Neuronal stem cell (in vitro differentiated cells): ENCODE data around the gene MAP4.
A peak's percentile ranks its signal among the peaks of the same experiment; 100 is the strongest.

Experiments used
- DNase-seq: peaks from one replicate; pipeline ENCODE4 v3.0.0-alpha.2; 2013; ENCODE audit warnings: low spot score
- H2AFZ ChIP-seq: one replicate; pipeline ENCODE4 v1.6.1; 2013; ENCODE audit warnings: mild to moderate bottlenecking, low read length, inconsistent platforms
- H2AK5ac ChIP-seq: 2 replicates; pipeline ENCODE4 v1.6.1; 2013; ENCODE audit warnings: low read depth, mild to moderate bottlenecking, inconsistent platforms, low read length, moderate library complexity, mixed read lengths
- H2BK120ac ChIP-seq: 2 replicates; pipeline ENCODE4 v1.6.1; 2013; ENCODE audit warnings: low read depth, mild to moderate bottlenecking, inconsistent platforms, low read length, moderate library complexity, mixed read lengths
- H2BK12ac ChIP-seq: one replicate; pipeline ENCODE4 v1.6.1; 2013; ENCODE audit warnings: low read length, inconsistent platforms
- H2BK15ac ChIP-seq: 2 replicates; pipeline ENCODE4 v1.6.1; 2013; ENCODE audit warnings: mild to moderate bottlenecking, low read length, inconsistent platforms, mixed read lengths
- H2BK5ac ChIP-seq: one replicate; pipeline ENCODE4 v1.6.1; 2013; ENCODE audit warnings: inconsistent platforms, mild to moderate bottlenecking, low read length, moderate library complexity
- H3K14ac ChIP-seq: one replicate; pipeline ENCODE4 v1.6.1; 2013; ENCODE audit warnings: low read length, inconsistent platforms
- H3K18ac ChIP-seq: 2 replicates; pipeline ENCODE4 v1.6.1; 2013; ENCODE audit warnings: low read length, inconsistent platforms
- H3K23ac ChIP-seq: 2 replicates; pipeline ENCODE4 v1.6.1; 2013; ENCODE audit warnings: low read depth, mild to moderate bottlenecking, mixed read lengths, low read length, inconsistent platforms; ENCODE audit not compliant: poor library complexity
- H3K27ac ChIP-seq: replicated peaks from 3 replicates; pipeline ENCODE4 v1.5.1; 2013; ENCODE audit warnings: low read length, inconsistent platforms
- H3K27me3 ChIP-seq, 3 experiments: 2 replicates each; pipeline ENCODE4 v1.6.1; 2013; ENCODE audit warnings: low read length in 3 of 3, mild to moderate bottlenecking in 2 of 3, inconsistent platforms in 1 of 3, low read depth in 1 of 3, mixed read lengths in 1 of 3, moderate library complexity in 1 of 3; ENCODE audit not compliant: control insufficient read depth in 3 of 3, insufficient read depth in 3 of 3
- H3K36me3 ChIP-seq, 2 donors: replicated peaks in 1 of 2; 2 replicates each; pipeline ENCODE4 v1.6.1; 2013; ENCODE audit warnings: low read length in 2 of 2; ENCODE audit not compliant: control insufficient read depth in 2 of 2, insufficient read depth in 2 of 2
- H3K4ac ChIP-seq: 2 replicates; pipeline ENCODE4 v1.6.1; 2013; ENCODE audit warnings: inconsistent platforms, mild to moderate bottlenecking, low read length, moderate library complexity
- H3K4me1 ChIP-seq, 2 donors: 1 replicate in 1 of 2; 2 replicates in 1 of 2; pipeline ENCODE4 v1.6.1; 2013; ENCODE audit warnings: low read length in 2 of 2, low read depth in 1 of 2; ENCODE audit not compliant: control insufficient read depth in 2 of 2, insufficient read depth in 1 of 2
- H3K4me2 ChIP-seq: one replicate; pipeline ENCODE4 v1.6.1; 2013; ENCODE audit warnings: mild to moderate bottlenecking, low read length, inconsistent platforms; ENCODE audit not compliant: insufficient read depth, poor library complexity, severe bottlenecking
- H3K4me3 ChIP-seq, 2 donors: 2 replicates each; pipeline ENCODE4 v1.5.1; 2013; ENCODE audit warnings: low read length in 2 of 2, mild to moderate bottlenecking in 2 of 2, inconsistent platforms in 1 of 2, moderate library complexity in 1 of 2
- H3K79me1 ChIP-seq: one replicate; pipeline ENCODE4 v1.6.1; 2013; ENCODE audit warnings: low read depth, mild to moderate bottlenecking, inconsistent platforms, low read length, moderate library complexity
- H3K9ac ChIP-seq: one replicate; pipeline ENCODE4 v1.6.1; 2013; ENCODE audit warnings: mild to moderate bottlenecking, low read depth, low read length, inconsistent platforms; ENCODE audit not compliant: poor library complexity
- H3K9me3 ChIP-seq, 2 donors: replicated peaks in 1 of 2; 2 replicates each; pipeline versions ENCODE3 to v1.6.1; 2013; ENCODE audit warnings: low read length in 2 of 2, mild to moderate bottlenecking in 2 of 2, inconsistent platforms in 1 of 2, low read depth in 1 of 2, mixed read lengths in 1 of 2, moderate library complexity in 1 of 2; ENCODE audit not compliant: control insufficient read depth in 2 of 2, insufficient read depth in 1 of 2
- H4K8ac ChIP-seq: one replicate; pipeline ENCODE4 v1.6.1; 2013; ENCODE audit warnings: low read depth, mild to moderate bottlenecking, inconsistent platforms, low read length, moderate library complexity
- H4K91ac ChIP-seq: one replicate; pipeline ENCODE4 v1.6.1; 2013; ENCODE audit warnings: low read length, low read depth, mild to moderate bottlenecking, inconsistent platforms; ENCODE audit not compliant: poor library complexity
- WGBS, 2 donors: extraction: QIAGEN DNeasy Blood & Tissue Kit; methylation state at CpG; one replicate each; pipeline ENCODE4 v1.1.7; 2013; ENCODE audit warnings: missing lambda C conversion rate in 2 of 2, mixed read lengths in 1 of 2; ENCODE audit not compliant: insufficient read length in 2 of 2, insufficient replicate concordance in 1 of 2; ENCODE audit errors: extremely low coverage in 2 of 2; 5-methylcytosine and 5-hydroxymethylcytosine counted together

The MAP4 gene

GRCh38 chr3:47825590-47825989 is 190.6 kb downstream of the MAP4 start:
- H3K9ac ChIP-seq: peak overlapping the region; percentile 96
- peak overlapping the region; percentile 92 for H2AK5ac ChIP-seq
- no peak for DNase-seq
- peaks cover 4% of the 10 kb centered on the region for H3K79me1 ChIP-seq
- no peak overlapping the region for H3K4ac ChIP-seq
- H2AFZ ChIP-seq: peak overlapping the region; percentile 92
- H4K91ac ChIP-seq: no peak overlapping the region
- no peak overlapping the region for H2BK5ac ChIP-seq
- no CpG with 5 or more reads among the region's 7 CpGs for WGBS, 2 donors
- H3K4me3 ChIP-seq: peak overlapping the region; percentile 98 to 99
- H3K23ac ChIP-seq: no peak overlapping the region
- H3K4me2 ChIP-seq: peak overlapping the region; percentile 82
- peaks cover 7 to 11% of the 10 kb centered on the region in 2 donors for H3K4me1 ChIP-seq
- H2BK12ac ChIP-seq: no peak overlapping the region
- no peak overlapping the region for H2BK15ac ChIP-seq
- no peaks in the 10 kb centered on the region for H3K27me3 ChIP-seq
- no peak overlapping the region for H3K18ac ChIP-seq
- no peak overlapping the region for H3K14ac ChIP-seq
- no peak overlapping the region for H4K8ac ChIP-seq
- peaks cover 26 to 68% of the 10 kb centered on the region in 2 donors for H3K36me3 ChIP-seq
- no peaks in the 10 kb centered on the region for H3K9me3 ChIP-seq
- H3K27ac ChIP-seq: no peak overlapping the region
- H2BK120ac ChIP-seq: no peak overlapping the region

GRCh38 chr3:47824541-47825473 is 191.4 kb downstream of the MAP4 start:
- Histone ChIP-seq H3K27ac (peak overlapping the region; percentile 60), H4K91ac (peak overlapping the region; percentile 40), H2AK5ac (peak overlapping the region; percentile 92), H3K18ac (peak overlapping the region; percentile 92), H2BK120ac (peak overlapping the region; percentile 26), H4K8ac (no peak overlapping the region), H2AFZ (peak overlapping the region; percentile 92), H3K79me1 (peaks cover 4% of the 10 kb centered on the region), H3K36me3 (peaks cover 26 to 70% of the 10 kb centered on the region in 2 donors), H3K27me3 (no peaks in the 10 kb centered on the region), H3K14ac (peak overlapping the region; percentile 72), H2BK15ac (no peak overlapping the region), H2BK5ac (peak overlapping the region; percentile 67), H3K9ac (peak overlapping the region; percentile 96), H3K23ac (peak overlapping the region; percentile 90), H3K4me3 (peak overlapping the region; percentile 98 to 99), H2BK12ac (no peak overlapping the region), H3K9me3 (no peaks in the 10 kb centered on the region), H3K4me1 (peaks cover 7 to 11% of the 10 kb centered on the region in 2 donors), H3K4ac (no peak overlapping the region), H3K4me2 (peak overlapping the region; percentile 82)
- peak; percentile 80 for DNase-seq
- WGBS, 2 donors: no CpG with 5 or more reads among the region's 77 CpGs

DNA sequence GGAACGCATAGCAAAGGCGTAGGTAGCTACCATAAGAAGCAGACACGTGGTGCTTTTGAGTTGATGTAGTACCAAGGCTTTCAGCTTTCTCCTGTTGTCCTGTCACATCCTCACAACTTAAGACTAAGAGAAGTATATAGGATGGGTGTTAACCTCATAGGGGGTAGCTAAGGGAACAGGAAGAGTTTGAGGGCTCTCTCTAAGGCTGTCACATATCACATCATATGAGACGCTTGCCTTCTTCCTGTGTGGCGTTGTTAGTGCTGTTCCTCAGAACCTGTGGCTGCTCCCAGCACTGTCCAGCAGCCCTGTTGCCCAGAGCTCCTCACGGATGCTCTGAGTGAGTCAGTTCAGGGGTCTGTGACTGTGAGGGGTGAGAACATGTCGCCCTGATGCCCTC is 198.6 kb downstream of the MAP4 start:
- Histone ChIP-seq H3K18ac (no peak overlapping the region), H2BK120ac (no peak overlapping the region), H3K9ac (no peak overlapping the region), H4K8ac (peak overlapping the region; percentile 27), H2BK12ac (no peak overlapping the region), H3K27ac (no peak overlapping the region), H4K91ac (no peak overlapping the region), H3K36me3 (peaks cover 41 to 92% of the 10 kb centered on the region in 2 donors), H2AK5ac (no peak overlapping the region), H3K79me1 (no peaks in the 10 kb centered on the region), H3K14ac (no peak overlapping the region), H2BK5ac (no peak overlapping the region), H3K4me1 (no peaks in the 10 kb centered on the region), H3K23ac (peak overlapping the region; percentile 74), H2AFZ (no peak overlapping the region), H2BK15ac (no peak overlapping the region), H3K4me2 (no peak overlapping the region), H3K4ac (no peak overlapping the region), H3K27me3 (no peaks in the 10 kb centered on the region), H3K4me3 (no peak overlapping the region), H3K9me3 (no peaks in the 10 kb centered on the region)
- WGBS, 2 donors: no CpG with 5 or more reads among the region's 7 CpGs
- no peak for DNase-seq

- no peak overlapping the region for H3K4ac ChIP-seq
- no peak overlapping the region for H3K9ac ChIP-seq
- H3K4me2 ChIP-seq: no peak overlapping the region
- no peak overlapping the region for H2AK5ac ChIP-seq
- H2AFZ ChIP-seq: no peak overlapping the region
- no peak overlapping the region for H3K4me3 ChIP-seq
- H4K8ac ChIP-seq: no peak overlapping the region
- peaks cover 2% of the 10 kb centered on the region for H3K79me1 ChIP-seq
- peaks cover 5 to 13% of the 10 kb centered on the region in 2 donors for H3K9me3 ChIP-seq
- no peak overlapping the region for H4K91ac ChIP-seq
- H3K14ac ChIP-seq: no peak overlapping the region
- no peak overlapping the region for H2BK12ac ChIP-seq
- H3K27me3 ChIP-seq: no peaks in the 10 kb centered on the region
- no peak for DNase-seq
- WGBS, 2 donors: no CpG with 5 or more reads among the region's 8 CpGs
- H3K27ac ChIP-seq: no peak overlapping the region
- H3K23ac ChIP-seq: no peak overlapping the region
- H3K18ac ChIP-seq: no peak overlapping the region
- H2BK120ac ChIP-seq: no peak overlapping the region
- no peaks in the 10 kb centered on the region for H3K4me1 ChIP-seq
- H2BK15ac ChIP-seq: no peak overlapping the region
- no peak overlapping the region for H2BK5ac ChIP-seq
- H3K36me3 ChIP-seq: peaks cover 43 to 96% of the 10 kb centered on the region in 2 donors
Observed at GRCh38 chr3:47813551-47814177, 202.6 kb downstream of the MAP4 start.
